Thyroid gland (tissue), 4 donors: ENCODE results near the gene CBLB. TPM values are rescaled to one million over a fixed set of nuclear protein-coding genes. Genes with fewer than 3 reads are reported as not detected.
A peak's percentile ranks its signal among the peaks of the same experiment; 100 is the strongest.

Source experiments
- DNase-seq, 2 donors: peaks; one replicate each; pipeline ENCODE4 v3.0.0-alpha.2; 2019
- H3K27ac ChIP-seq, 3 donors: fragments of 200-600 bp; sonication (generic); 1 replicate in 2 of 3; 2 replicates in 1 of 3; pipeline ENCODE4 v1.5.1; 2016 to 2019; ENCODE audit warnings: mild to moderate bottlenecking in 1 of 3, moderate library complexity in 1 of 3
- H3K27me3 ChIP-seq: fragments of 200-600 bp; sonication (generic); one replicate; pipeline ENCODE4 v1.5.1; 2019
- H3K36me3 ChIP-seq, 2 donors: fragments of 200-600 bp; sonication (generic); one replicate each; pipeline ENCODE4 v1.5.1; 2016 to 2019
- H3K4me1 ChIP-seq, 2 donors: fragments of 200-600 bp; sonication (generic); one replicate each; pipeline ENCODE4 v1.5.1; 2017 to 2019
- H3K4me3 ChIP-seq, 3 donors: fragments of 200-600 bp; sonication (generic); replicated peaks in 1 of 3; 1 replicate in 2 of 3; 2 replicates in 1 of 3; pipeline ENCODE4 v1.5.1; 2016; ENCODE audit warnings: mild to moderate bottlenecking in 1 of 3
- H3K9me3 ChIP-seq: fragments of 200-600 bp; sonication (generic); one replicate; pipeline ENCODE4 v1.5.1; 2017
- POLR2A ChIP-seq, 2 donors: fragments of 450-650 bp; IDR thresholded peaks; one replicate each; pipeline ENCODE4 v1.6.1; 2017; ENCODE audit warnings: antibody characterized with exemption in 2 of 2, mild to moderate bottlenecking in 2 of 2, moderate library complexity in 1 of 2
- WGBS, 2 donors: methylation state at CpG; one replicate each; pipeline ENCODE4 v1.1.5; 2017; 5-methylcytosine and 5-hydroxymethylcytosine counted together
- intact Hi-C: fragments of 100-400 bp; cut with DNase I; formaldehyde crosslinking; loops from one replicate; pipeline ENCODE4 v1.15.1; 2023
- total RNA-seq, 4 donors: library from RNA; depleted of rRNA; stranded (reverse); fragments of >200 nt; gene quantifications; one replicate each; pipeline ENCODE4 v1.2.3, GENCODE V29; 2016
- TF ChIP-seq, protein P1 (sequence below), 6 experiments: fragments of 200-600 bp in 3 of 6; fragments of 450-650 bp in 3 of 6; sonication (generic) in 3 of 6; IDR thresholded peaks; one replicate each; pipeline ENCODE4 v1.5.1; 2016 to 2019; ENCODE audit warnings: antibody characterized with exemption in 6 of 6, mild to moderate bottlenecking in 2 of 6, inconsistent platforms in 1 of 6, moderate library complexity in 1 of 6

The CBLB gene
- total RNA-seq, 4 donors from 2014 or later: 61.8 to 119 (median 83.4) TPM

DNA sequence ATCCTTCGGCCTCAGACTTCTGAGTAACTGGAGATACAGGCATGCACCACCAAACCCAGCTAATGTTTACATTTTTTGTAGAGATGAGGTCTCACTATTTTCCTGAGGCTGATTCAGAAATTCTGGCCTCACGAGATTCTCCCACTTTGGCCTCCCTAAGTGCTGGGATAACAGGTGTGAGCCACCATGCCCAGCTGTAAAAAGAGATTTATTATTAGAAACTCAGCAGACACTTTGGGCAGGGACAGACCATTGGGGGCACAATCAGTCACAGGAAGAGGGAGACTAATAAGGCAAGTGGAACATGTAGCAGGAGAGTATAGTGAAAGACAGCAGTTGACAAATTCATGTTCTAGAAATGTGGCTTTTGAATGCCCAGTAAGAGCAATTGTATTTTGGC, 249.2 kb downstream of the CBLB start:
- H3K4me3 ChIP-seq: no peak overlapping the region
- TF ChIP-seq, protein P1, sequence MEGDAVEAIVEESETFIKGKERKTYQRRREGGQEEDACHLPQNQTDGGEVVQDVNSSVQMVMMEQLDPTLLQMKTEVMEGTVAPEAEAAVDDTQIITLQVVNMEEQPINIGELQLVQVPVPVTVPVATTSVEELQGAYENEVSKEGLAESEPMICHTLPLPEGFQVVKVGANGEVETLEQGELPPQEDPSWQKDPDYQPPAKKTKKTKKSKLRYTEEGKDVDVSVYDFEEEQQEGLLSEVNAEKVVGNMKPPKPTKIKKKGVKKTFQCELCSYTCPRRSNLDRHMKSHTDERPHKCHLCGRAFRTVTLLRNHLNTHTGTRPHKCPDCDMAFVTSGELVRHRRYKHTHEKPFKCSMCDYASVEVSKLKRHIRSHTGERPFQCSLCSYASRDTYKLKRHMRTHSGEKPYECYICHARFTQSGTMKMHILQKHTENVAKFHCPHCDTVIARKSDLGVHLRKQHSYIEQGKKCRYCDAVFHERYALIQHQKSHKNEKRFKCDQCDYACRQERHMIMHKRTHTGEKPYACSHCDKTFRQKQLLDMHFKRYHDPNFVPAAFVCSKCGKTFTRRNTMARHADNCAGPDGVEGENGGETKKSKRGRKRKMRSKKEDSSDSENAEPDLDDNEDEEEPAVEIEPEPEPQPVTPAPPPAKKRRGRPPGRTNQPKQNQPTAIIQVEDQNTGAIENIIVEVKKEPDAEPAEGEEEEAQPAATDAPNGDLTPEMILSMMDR (IDR thresholded peaks at IDR 0.05): no peak
- no peak for TF ChIP-seq POLR2A (IDR thresholded peaks at IDR 0.05)
- no peaks in the 10 kb centered on the region for H3K36me3 ChIP-seq
- H3K4me1 ChIP-seq: no peaks in the 10 kb centered on the region
- H3K27ac ChIP-seq: no peak overlapping the region
- no peaks in the 10 kb centered on the region for H3K27me3 ChIP-seq
- DNase-seq: no peak
- WGBS, 2 donors: 93 to 95% methylated on average over 2 of the region's 2 CpGs
- intact Hi-C loops: no loop called here
- no peaks in the 10 kb centered on the region for H3K9me3 ChIP-seq

GRCh38 chr3:105618556-105618955, 250.3 kb downstream of the CBLB start:
- H3K27me3 ChIP-seq: no peaks in the 10 kb centered on the region
- intact Hi-C loops: no loop called here
- TF ChIP-seq, protein P1 (IDR thresholded peaks at IDR 0.05): no peak
- no peak for TF ChIP-seq POLR2A (IDR thresholded peaks at IDR 0.05)

GRCh38 chr3:105616374-105617121, 252.3 kb downstream of the CBLB start:
- TF ChIP-seq POLR2A (IDR thresholded peaks at IDR 0.05): no peak
- TF ChIP-seq, protein P1 (IDR thresholded peaks at IDR 0.05): no peak
- Histone ChIP-seq H3K27ac (no peak overlapping the region), H3K4me3 (no peak overlapping the region), H3K27me3 (no peaks in the 10 kb centered on the region), H3K36me3 (no peaks in the 10 kb centered on the region), H3K9me3 (no peaks in the 10 kb centered on the region), H3K4me1 (peaks cover 18% of the 10 kb centered on the region in 2 donors)
- intact Hi-C loops: no loop called here
- DNase-seq: no peak
- WGBS, 2 donors: 75 to 81% methylated on average over 5 of the region's 5 CpGs

More at GRCh38 chr3:105618556-105618955, 250.3 kb downstream of the CBLB start:
- Histone ChIP-seq H3K4me3 (no peak overlapping the region), H3K27ac (no peak overlapping the region), H3K9me3 (no peaks in the 10 kb centered on the region), H3K4me1 (no peaks in the 10 kb centered on the region), H3K36me3 (no peaks in the 10 kb centered on the region)
- no peak for DNase-seq
- 79 to 84% methylated on average over 5 of the region's 5 CpGs for WGBS, 2 donors

DNA sequence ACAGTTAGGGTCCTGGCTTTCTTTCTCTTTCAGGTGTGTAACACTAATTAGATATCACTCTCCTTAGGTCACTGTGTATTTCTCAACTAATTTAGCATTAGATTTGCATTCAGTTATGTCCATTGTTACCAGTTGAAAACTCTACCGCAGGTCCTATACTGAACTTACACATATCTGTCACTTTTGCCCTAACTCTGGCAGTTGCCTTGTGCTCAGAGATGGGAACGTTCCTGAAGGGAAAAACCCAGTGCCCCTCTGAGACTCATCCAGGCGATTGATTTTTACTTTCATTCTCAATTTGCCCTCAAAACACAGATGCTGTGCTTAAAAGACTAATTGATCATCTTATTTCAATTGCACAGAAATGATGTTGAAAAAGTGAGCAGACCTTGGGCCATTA, 253.0 kb downstream of the CBLB start:
- Histone ChIP-seq H3K27ac (no peak overlapping the region), H3K9me3 (no peaks in the 10 kb centered on the region), H3K4me1 (peaks cover 20 to 25% of the 10 kb centered on the region in 2 donors), H3K27me3 (no peaks in the 10 kb centered on the region), H3K36me3 (no peaks in the 10 kb centered on the region), H3K4me3 (no peak overlapping the region)
- intact Hi-C loops: no loop called here
- DNase-seq: no peak
- 89 to 96% methylated on average over 3 of the region's 3 CpGs for WGBS, 2 donors
- TF ChIP-seq POLR2A (IDR thresholded peaks at IDR 0.05): no peak
- TF ChIP-seq, protein P1 (IDR thresholded peaks at IDR 0.05): no peak

- Histone ChIP-seq H3K4me3 (no peak overlapping the region), H3K9me3 (no peaks in the 10 kb centered on the region), H3K4me1 (peaks cover 28 to 31% of the 10 kb centered on the region in 2 donors), H3K27me3 (no peaks in the 10 kb centered on the region), H3K27ac (peak overlapping the region in 1 of 3 donors; percentile 85), H3K36me3 (no peaks in the 10 kb centered on the region)
- no peak for TF ChIP-seq POLR2A (IDR thresholded peaks at IDR 0.05)
- TF ChIP-seq, protein P1 (IDR thresholded peaks at IDR 0.05): no peak
- intact Hi-C loops: no loop called here
- DNase-seq: no peak
Measured at GRCh38 chr3:105614288-105615030, 254.4 kb downstream of the CBLB start.
